Measurements from ENCODE around the gene SLC22A16. TPM values are rescaled to one million over a fixed set of nuclear protein-coding genes. Genes with fewer than 3 reads are reported as not detected.
"Not testable (repeated sequence)": the region's sequence is repeated elsewhere in the genome, so short reads cannot be mapped to it uniquely, and the experiment has no call there.

SLC22A16 gene
- total RNA-seq, 2 experiments from 2014 or later: not detected

GRCh38 chr6:110514818-110515217 is 38.4 kb upstream of the SLC22A16 start:
- no peak for ATAC-seq

GRCh38 chr6:110512991-110513390 is 36.6 kb upstream of the SLC22A16 start:
- CTCF ChIA-PET: no interaction called here
- no peaks in the 10 kb centered on the region for H3K9me3 Mint-ChIP-seq
- intact Hi-C loops (cut with micrococcal nuclease): no loop called here
- peaks cover 6% of the 10 kb centered on the region for H3K27me3 Mint-ChIP-seq
- TF ChIP-seq CTCF (IDR thresholded peaks at IDR 0.05): no peak
- no peak overlapping the region for H3K27ac Mint-ChIP-seq
- H3K36me3 Mint-ChIP-seq (ENCODE audit: low read depth): no peaks in the 10 kb centered on the region
- no peak overlapping the region for H3K4me3 Mint-ChIP-seq
- POLR2A ChIA-PET: no interaction called here
- ATAC-seq (no peak), DNase-seq (no peak)
- H3K4me1 Mint-ChIP-seq (ENCODE audit: low read depth): no peaks in the 10 kb centered on the region

More at GRCh38 chr6:110514818-110515217, 38.4 kb upstream of the SLC22A16 start:
- H3K4me3 Mint-ChIP-seq: no peak overlapping the region
- intact Hi-C loops (cut with micrococcal nuclease): no loop called here
- no peaks in the 10 kb centered on the region for H3K36me3 Mint-ChIP-seq (ENCODE audit: low read depth)
- DNase-seq: no peak
- no peak for TF ChIP-seq CTCF (IDR thresholded peaks at IDR 0.05)
- H3K27ac Mint-ChIP-seq: no peak overlapping the region
- H3K27me3 Mint-ChIP-seq: peaks cover 3% of the 10 kb centered on the region
- CTCF ChIA-PET: no interaction called here
- H3K9me3 Mint-ChIP-seq: no peaks in the 10 kb centered on the region
- POLR2A ChIA-PET: no interaction called here
- H3K4me1 Mint-ChIP-seq (ENCODE audit: low read depth): no peaks in the 10 kb centered on the region

- H3K27me3 Mint-ChIP-seq; H3K36me3 Mint-ChIP-seq (ENCODE audit: low read depth); CTCF ChIA-PET; POLR2A ChIA-PET; H3K4me1 Mint-ChIP-seq (ENCODE audit: low read depth); H3K27ac Mint-ChIP-seq; DNase-seq; ATAC-seq; H3K9me3 Mint-ChIP-seq; intact Hi-C loops (cut with micrococcal nuclease); H3K4me3 Mint-ChIP-seq: not testable (repeated sequence)
These were observed 36.1 kb upstream of the SLC22A16 start for GRCh38 chr6:110512549-110512948.

- ATAC-seq (no peak), DNase-seq (no peak)
- Mint-ChIP-seq H3K27ac (no peak overlapping the region), H3K36me3 (ENCODE audit: low read depth) (no peaks in the 10 kb centered on the region), H3K9me3 (no peaks in the 10 kb centered on the region), H3K4me3 (no peak overlapping the region), H3K27me3 (peaks cover 3% of the 10 kb centered on the region), H3K4me1 (ENCODE audit: low read depth) (no peaks in the 10 kb centered on the region)
- intact Hi-C loops (cut with micrococcal nuclease): no loop called here
- ChIA-PET CTCF (no interaction called here), POLR2A (no interaction called here)
- TF ChIP-seq CTCF (IDR thresholded peaks at IDR 0.05): no peak
These were observed 35.0 kb upstream of the SLC22A16 start for GRCh38 chr6:110511401-110511800.

GRCh38 chr6:110509617-110510241 is 33.3 kb upstream of the SLC22A16 start:
- POLR2A ChIA-PET: no interaction called here

GRCh38 chr6:110504891-110505290 is 28.5 kb upstream of the SLC22A16 start:
- ATAC-seq; H3K4me3 Mint-ChIP-seq; DNase-seq; H3K9me3 Mint-ChIP-seq; H3K36me3 Mint-ChIP-seq (ENCODE audit: low read depth); H3K27ac Mint-ChIP-seq; CTCF ChIA-PET; H3K27me3 Mint-ChIP-seq; POLR2A ChIA-PET; H3K4me1 Mint-ChIP-seq (ENCODE audit: low read depth); intact Hi-C loops (cut with micrococcal nuclease): not testable (repeated sequence)

More at GRCh38 chr6:110509617-110510241, 33.3 kb upstream of the SLC22A16 start:
- intact Hi-C loops (cut with micrococcal nuclease): no loop called here
- H3K27me3 Mint-ChIP-seq: peaks cover 3% of the 10 kb centered on the region
- ATAC-seq (peak; percentile 45), DNase-seq (no peak)
- H3K36me3 Mint-ChIP-seq (ENCODE audit: low read depth): no peaks in the 10 kb centered on the region
- no peak for TF ChIP-seq CTCF (IDR thresholded peaks at IDR 0.05)
- CTCF ChIA-PET: no interaction called here
- H3K27ac Mint-ChIP-seq: no peak overlapping the region
- no peaks in the 10 kb centered on the region for H3K9me3 Mint-ChIP-seq
- H3K4me3 Mint-ChIP-seq: no peak overlapping the region
- no peaks in the 10 kb centered on the region for H3K4me1 Mint-ChIP-seq (ENCODE audit: low read depth)
